Measurements from ENCODE around the gene LYVE1.

LYVE1 gene

DNA sequence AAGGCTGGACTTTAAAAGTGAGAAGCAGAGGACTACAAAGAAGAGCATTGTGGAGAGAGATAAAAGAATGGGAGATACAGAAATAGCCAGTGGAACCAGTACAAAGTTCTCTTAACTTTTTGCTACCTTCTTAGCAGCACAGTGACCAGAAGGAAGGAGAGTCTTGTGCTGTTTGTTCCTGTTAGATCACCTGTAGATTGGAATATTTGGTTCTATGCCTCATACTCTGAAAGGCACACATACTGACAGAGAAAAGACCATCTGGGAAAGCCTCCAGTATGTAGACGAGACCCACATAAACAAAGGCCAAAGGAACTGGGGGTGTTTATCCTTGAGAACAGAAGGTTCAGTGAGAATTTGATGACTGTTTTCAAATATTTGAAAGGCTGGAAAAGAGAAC is 46.2 kb downstream of the LYVE1 start:
- no peak for DNase-seq (ENCODE audit: low spot score)

DNA sequence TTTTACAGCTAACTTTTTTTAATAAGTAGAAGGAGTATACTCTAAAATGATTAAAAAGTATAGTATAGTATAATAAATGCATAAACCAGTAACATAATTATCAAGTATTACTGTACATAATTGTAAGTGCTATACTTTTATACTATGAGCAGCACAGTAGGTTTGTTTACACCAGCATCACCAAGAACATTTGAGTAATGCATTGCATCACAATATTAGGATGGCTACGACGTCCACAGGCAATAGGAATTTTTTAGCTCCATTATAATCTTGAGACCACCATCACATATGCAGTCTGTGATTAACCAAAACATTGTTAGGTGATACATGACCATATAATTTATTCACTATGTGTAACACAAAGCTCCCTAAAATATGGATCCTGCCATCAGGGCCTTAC is 47.9 kb downstream of the LYVE1 start:
- DNase-seq (ENCODE audit: low spot score): no peak

DNA sequence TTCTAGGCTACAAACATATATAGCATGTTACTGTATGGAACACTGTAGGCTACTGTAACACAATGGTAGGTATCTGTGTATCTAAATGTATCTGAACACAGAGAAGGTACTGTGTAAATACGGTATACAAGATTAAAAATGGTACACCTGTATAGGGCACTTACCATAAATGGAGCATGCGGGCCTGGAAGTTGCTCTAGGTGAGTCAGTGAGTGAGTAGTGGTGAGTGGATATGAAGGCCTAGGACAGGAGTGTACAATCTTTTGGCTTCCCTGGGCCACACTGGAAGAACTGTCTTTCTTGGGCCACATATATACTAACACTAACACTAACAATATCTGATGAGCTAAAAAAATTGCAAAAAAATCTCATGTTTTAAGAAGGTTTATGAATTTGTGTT is 48.8 kb downstream of the LYVE1 start:
- DNase-seq (ENCODE audit: low spot score): no peak

DNA sequence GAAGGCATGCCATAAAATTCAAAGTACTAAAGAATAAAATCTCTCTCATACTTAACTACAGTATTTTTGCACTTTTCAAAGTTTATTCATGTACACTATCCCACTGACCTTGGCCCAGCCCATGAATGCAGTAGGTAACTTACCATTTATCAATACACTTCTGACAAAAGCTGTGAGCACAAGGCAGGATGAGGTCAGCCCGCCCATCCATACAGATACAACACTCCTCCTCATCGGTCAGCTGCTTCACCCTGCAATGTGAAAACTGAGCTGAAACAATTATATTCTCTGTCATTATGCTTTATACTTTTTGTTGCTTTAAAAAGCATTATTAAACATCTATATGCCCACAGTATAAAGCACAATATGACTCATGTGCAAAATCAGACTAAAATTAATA is 49.6 kb downstream of the LYVE1 start:
- DNase-seq (ENCODE audit: low spot score): no peak

DNA sequence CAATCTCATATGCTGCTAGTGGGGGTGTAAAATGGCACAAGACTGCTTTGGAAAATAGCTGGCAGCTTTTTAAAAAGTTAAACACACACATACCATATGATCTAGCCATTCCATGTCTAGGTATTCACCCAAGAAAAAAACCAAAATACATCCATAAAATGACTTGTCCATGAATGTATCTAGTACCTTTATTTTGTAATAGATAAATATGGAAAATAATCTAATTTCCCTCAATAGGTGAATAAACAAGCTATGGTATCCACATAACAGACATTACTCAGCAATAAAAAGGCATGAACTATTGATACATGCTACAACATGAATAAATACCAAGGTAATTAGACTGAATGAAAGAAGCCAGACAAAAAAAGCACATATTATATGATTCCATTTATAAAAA is 50.3 kb downstream of the LYVE1 start:
- no peak for DNase-seq (ENCODE audit: low spot score)

DNA sequence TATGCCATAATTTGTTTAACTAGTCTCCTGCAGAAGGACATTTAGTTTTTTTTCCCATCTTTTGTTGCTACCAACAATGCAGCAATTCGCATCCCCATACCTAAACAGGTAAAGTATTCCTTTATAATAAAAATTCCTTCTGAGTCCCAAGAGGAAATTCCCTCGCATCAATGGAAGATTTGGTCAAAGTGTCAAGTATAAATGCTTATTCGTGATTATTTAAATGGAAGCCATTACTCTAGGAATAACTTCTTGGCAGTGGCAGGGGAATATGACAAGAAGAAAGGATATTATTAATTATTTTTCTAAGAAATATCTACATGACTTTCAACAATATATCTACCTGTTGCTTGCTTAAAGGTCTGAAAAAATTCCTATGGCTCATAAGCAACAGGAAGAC is 53.0 kb downstream of the LYVE1 start:
- no peak for DNase-seq (ENCODE audit: low spot score)

DNA sequence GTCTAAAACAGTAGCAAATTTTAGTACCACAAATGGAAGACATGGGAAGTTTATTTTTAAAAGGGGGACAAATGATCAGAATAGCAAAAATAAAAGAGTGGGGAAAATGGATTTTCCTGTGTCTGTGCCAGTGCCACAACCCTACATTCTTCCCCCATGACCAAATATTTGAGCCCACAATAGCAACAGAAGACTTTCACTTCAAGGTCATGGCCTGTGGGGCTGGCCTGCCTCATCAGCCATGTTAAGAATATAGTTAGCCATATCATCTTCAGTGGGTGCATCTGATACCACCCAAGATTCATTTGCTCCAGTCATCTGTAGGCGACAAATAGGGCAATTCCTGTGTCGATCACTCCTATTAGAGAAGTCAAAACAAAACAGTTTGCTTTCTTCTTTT is 53.8 kb downstream of the LYVE1 start:
- no peak for DNase-seq (ENCODE audit: low spot score)

DNA sequence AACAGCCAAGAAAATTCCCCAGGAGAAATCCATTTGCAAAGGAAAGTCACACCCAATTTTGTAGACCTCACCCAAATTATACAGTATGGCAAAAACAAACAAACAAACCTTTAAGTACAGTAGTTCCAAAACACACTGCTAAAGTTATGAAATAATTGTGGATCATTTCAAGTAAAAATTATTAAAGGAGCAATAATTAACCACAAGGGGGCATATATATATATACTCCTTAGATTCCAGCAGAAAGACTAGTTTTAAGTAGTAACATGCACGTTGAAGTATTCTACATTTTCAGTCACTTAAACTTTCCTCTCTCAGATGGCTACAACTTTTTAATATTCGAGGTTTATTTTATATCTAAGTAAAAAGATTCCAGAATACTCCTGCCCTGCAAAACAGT is 54.3 kb downstream of the LYVE1 start:
- peak; percentile 48 for DNase-seq (ENCODE audit: low spot score)

DNA sequence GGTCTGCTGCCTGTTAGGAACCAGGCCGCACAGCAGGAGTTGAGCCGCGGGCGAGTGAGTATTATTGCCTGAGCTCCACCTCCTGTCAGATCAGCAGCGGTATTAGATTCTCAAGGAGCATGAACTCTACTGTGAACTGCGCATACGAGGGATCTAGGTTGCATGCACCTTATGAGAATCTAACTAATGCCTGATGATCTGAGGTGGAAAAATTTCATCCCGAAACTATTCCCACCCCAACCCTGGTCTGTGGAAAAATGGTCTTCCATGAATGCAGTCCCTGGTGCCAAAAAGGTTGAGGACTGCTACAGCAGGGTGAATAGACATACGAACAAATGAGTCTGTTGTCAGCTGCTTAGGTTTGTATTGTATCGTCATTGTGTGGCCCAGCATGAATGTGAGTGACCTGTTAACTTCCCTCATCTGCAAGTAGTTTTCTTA is 57.3 kb downstream of the LYVE1 start:
- DNase-seq (ENCODE audit: low spot score): no peak
